Measurements from ENCODE around the gene LDLRAD4.

Gene LDLRAD4

GRCh38 chr18:13268158-13269012 lies 49.8 kb downstream of the LDLRAD4 start:
- DNase-seq: no peak

- DNase-seq: no peak
Measured at GRCh38 chr18:13269013-13269280, 50.4 kb downstream of the LDLRAD4 start.

GRCh38 chr18:13269521-13270011 lies 51.0 kb downstream of the LDLRAD4 start:
- DNase-seq: no peak

- no peak for DNase-seq
Measured at GRCh38 chr18:13270279-13270855, 51.8 kb downstream of the LDLRAD4 start.

- DNase-seq: no peak
Measured at GRCh38 chr18:13271302-13271911, 52.8 kb downstream of the LDLRAD4 start.

- no peak for DNase-seq
Measured at GRCh38 chr18:13272416-13272815, 53.9 kb downstream of the LDLRAD4 start.

GRCh38 chr18:13273800-13274199 lies 55.2 kb downstream of the LDLRAD4 start:
- DNase-seq: no peak

GRCh38 chr18:13275075-13275474 lies 56.5 kb downstream of the LDLRAD4 start:
- DNase-seq: no peak

- DNase-seq: no peak
Measured at GRCh38 chr18:13276530-13277520, 58.3 kb downstream of the LDLRAD4 start.

GRCh38 chr18:13278062-13278630 lies 59.6 kb downstream of the LDLRAD4 start:
- no peak for DNase-seq

GRCh38 chr18:13279181-13280069 lies 60.9 kb downstream of the LDLRAD4 start:
- no peak for DNase-seq

GRCh38 chr18:13280070-13280795 lies 61.7 kb downstream of the LDLRAD4 start:
- DNase-seq: no peak

GRCh38 chr18:13281406-13281805 lies 62.8 kb downstream of the LDLRAD4 start:
- no peak for DNase-seq

- no peak for DNase-seq
Measured at GRCh38 chr18:13283746-13284145, 65.2 kb downstream of the LDLRAD4 start.

- DNase-seq: no peak
Measured at GRCh38 chr18:13284330-13285027, 65.9 kb downstream of the LDLRAD4 start.

GRCh38 chr18:13285874-13286273 lies 67.3 kb downstream of the LDLRAD4 start:
- DNase-seq: no peak

- no peak for DNase-seq
Measured at GRCh38 chr18:13286456-13287125, 68.0 kb downstream of the LDLRAD4 start.

- DNase-seq: no peak
Measured at GRCh38 chr18:13287372-13287771, 68.8 kb downstream of the LDLRAD4 start.

GRCh38 chr18:13288509-13289133 lies 70.1 kb downstream of the LDLRAD4 start:
- DNase-seq: no peak

Data from hippocampal formation (tissue), 2 donors.